K562 (cell line): ENCODE data around the gene TMEM185B. TPM values are rescaled to one million over a fixed set of nuclear protein-coding genes. Genes with fewer than 3 reads are reported as not detected.
A peak's percentile ranks its signal among the peaks of the same experiment; 100 is the strongest.

Source experiments
- ARID1B ChIP-seq: fragments of 450-650 bp; IDR thresholded peaks from 2 replicates; pipeline ENCODE4 v1.6.1; 2016; ENCODE audit warnings: antibody characterized with exemption, mild to moderate bottlenecking, inconsistent platforms
- CCNT2 ChIP-seq: IDR thresholded peaks from 2 replicates; pipeline ENCODE4 v1.6.1; 2011; ENCODE audit warnings: borderline replicate concordance, low read depth, mild to moderate bottlenecking, moderate library complexity, mixed read lengths, low read length; ENCODE audit not compliant: insufficient read length; ENCODE audit errors: extremely low read depth
- MTF1 ChIP-seq: fragments of 250-450 bp; sonication (Bioruptor Pico); IDR thresholded peaks from 2 replicates; pipeline ENCODE4 v1.9.0; 2021; ENCODE audit warnings: moderate library complexity, mild to moderate bottlenecking, inconsistent platforms, borderline replicate concordance
- NR2C2 ChIP-seq, 2 experiments: fragments of 200-800 bp in 1 of 2; sonication (Bioruptor generic) in 1 of 2; sonication (generic) in 1 of 2; formaldehyde crosslinking in 1 of 2; IDR thresholded peaks; 2 replicates each; pipeline versions ENCODE4 v1.6.1 to v1.8.0; 2016 to 2022; ENCODE audit warnings: mild to moderate bottlenecking in 1 of 2, missing compliant biosample characterization in 1 of 2, missing genetic modification characterization in 1 of 2, missing genetic modification reagents in 1 of 2
- TCF7L2 ChIP-seq: fragments of 150-350 bp; IDR thresholded peaks from 2 replicates; pipeline ENCODE4 v1.6.1; 2016; ENCODE audit warnings: low read depth, mild to moderate bottlenecking, low read length, moderate library complexity
- USF1 ChIP-seq: sonication (generic); formaldehyde crosslinking; IDR thresholded peaks from 2 replicates; pipeline ENCODE4 v1.9.0; 2022; ENCODE audit warnings: mild to moderate bottlenecking, missing genetic modification reagents
- ZBTB11 ChIP-seq, 3 experiments: fragments of 200-800 bp in 1 of 3; fragments of 250-450 bp in 1 of 3; fragments of 450-650 bp in 1 of 3; sonication (Bioruptor Pico) in 1 of 3; sonication (Bioruptor generic) in 1 of 3; formaldehyde crosslinking in 1 of 3; IDR thresholded peaks; 2 replicates each; pipeline versions ENCODE4 v1.6.1 to v1.8.0; 2016 to 2022; ENCODE audit warnings: mild to moderate bottlenecking in 2 of 3, missing genetic modification characterization in 2 of 3, missing compliant biosample characterization in 1 of 3, moderate library complexity in 1 of 3
- ZMIZ1 ChIP-seq, 2 experiments: fragments of 150-350 bp in 1 of 2; IDR thresholded peaks; 2 replicates each; pipeline ENCODE4 v1.6.1; 2012 to 2016; ENCODE audit warnings: low read depth in 2 of 2, low read length in 2 of 2, mild to moderate bottlenecking in 1 of 2, moderate library complexity in 1 of 2
- ZNF609 ChIP-seq: sonication (generic); formaldehyde crosslinking; IDR thresholded peaks from 2 replicates; pipeline ENCODE4 v1.8.1; 2023; ENCODE audit warnings: missing genetic modification reagents, mild to moderate bottlenecking, borderline replicate concordance
- polyA plus RNA-seq, 8 experiments: library from polyadenylated mRNA; depleted of rRNA in 4 of 8; stranded (reverse) in 5 of 8; unstranded in 3 of 8; fragments of >200 nt; fragmentation: Nextera tagmentation in 2 of 8; fragmentation: Illumina TruSeq in 1 of 8; extraction: Ambion mirVana in 2 of 8; extraction: Trizol in 1 of 8; gene quantifications; 2 replicates each; pipeline versions ENCODE4 v1.2.1 to v1.2.3, GENCODE V29; 2011 to 2014; ENCODE audit warnings: inconsistent platforms in 1 of 8, missing spikeins in 1 of 8
- total RNA-seq, 7 experiments: library from RNA; depleted of rRNA in 6 of 7; stranded (reverse); fragments of >200 nt in 6 of 7; fragmentation: Illumina TruSeq in 2 of 7; extraction: Trizol in 2 of 7; gene quantifications; 2 replicates each; pipeline versions ENCODE4 v1.2.1 to v1.2.3, GENCODE V29; 2011 to 2021; ENCODE audit warnings: low replicate concordance in 1 of 7

Gene TMEM185B
- total and polyA plus RNA-seq, 9 of the 15 experiments (the other 6 are each of a cell fraction or from before 2014, with no cell fraction given) = 2.9 to 28.2 (median 11.5) TPM

DNA sequence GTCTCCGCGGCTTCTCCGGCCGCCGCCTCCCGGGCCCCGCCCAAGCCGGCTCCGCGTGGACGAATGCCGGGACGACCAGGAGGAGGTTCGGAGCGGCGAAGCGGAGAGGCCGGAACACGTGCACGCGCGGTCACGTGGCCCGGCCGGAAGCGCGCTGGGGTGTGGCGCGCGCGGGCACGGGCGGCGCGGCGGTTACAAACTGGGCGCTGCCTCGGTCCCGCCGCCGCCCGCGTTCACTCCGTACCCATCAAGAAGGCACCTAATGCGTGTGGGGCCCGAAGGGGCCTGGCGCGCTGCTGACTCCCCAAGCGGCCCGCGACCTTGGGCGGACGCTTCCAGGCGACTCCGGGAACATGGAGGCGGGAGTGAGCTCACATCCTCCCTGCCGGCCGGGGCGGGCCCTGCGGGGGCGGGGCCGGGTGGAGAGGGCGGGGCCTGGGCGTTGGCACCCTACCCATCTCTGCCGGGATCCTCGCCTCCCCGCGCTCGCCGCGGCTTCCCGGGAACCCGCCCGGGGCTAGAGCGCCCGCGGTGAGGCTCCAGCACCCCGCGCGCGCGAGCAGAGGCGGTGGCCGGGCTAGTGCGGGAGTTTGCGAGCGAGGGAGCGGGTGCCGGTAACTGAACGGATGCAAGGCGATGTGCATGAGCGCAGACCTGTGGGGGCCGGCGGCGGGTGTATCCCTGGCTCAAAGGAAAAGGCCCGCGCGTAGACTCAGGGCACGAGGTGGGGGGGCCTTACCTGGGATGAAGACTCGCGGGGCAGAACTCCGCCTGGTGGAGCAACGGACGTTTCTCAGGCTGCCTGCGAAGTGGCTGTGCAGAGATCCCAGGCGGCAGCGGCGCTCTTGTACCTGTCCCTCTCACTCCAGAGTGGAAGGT lies at the start of gene TMEM185B (continued):
- TF ChIP-seq ZBTB11 (CRISPR knock-in tag; IDR thresholded peaks at IDR 0.05) (peak in 2 of 3 experiments; percentile 68 to 89; a peak in 3 of 6 replicates), NR2C2 (CRISPR knock-in tag; IDR thresholded peaks at IDR 0.05) (peak; percentile 62; the same call in 1 of the 2 replicates), NR2C2 (tag; IDR thresholded peaks at IDR 0.05) (peak; percentile 82), TCF7L2 (no peak), ZNF609 (CRISPR knock-in tag) (peak; percentile 20; the same call in 1 of the 2 replicates), ZMIZ1 (IDR thresholded peaks at IDR 0.05; ENCODE audit: low read depth in 2 of 2, low read length in 2 of 2) (no peak), USF1 (CRISPR knock-in tag) (peak; percentile 94), ARID1B (no peak), CCNT2 (peak; percentile 70), MTF1 (CRISPR knock-in tag) (no peak)
